Peyer's patch (tissue), 4 donors: ENCODE data around the gene SHC2. TPM values are rescaled to one million over a fixed set of nuclear protein-coding genes. Genes with fewer than 3 reads are reported as not detected.

Experiments
- DNase-seq, 3 donors: peaks; one replicate each; pipeline ENCODE4 v3.0.0-alpha.2; 2017 to 2019
- H3K27ac ChIP-seq, 4 donors: fragments of 200-600 bp; sonication (generic); one replicate each; pipeline ENCODE4 v1.5.1; 2016 to 2019
- H3K27me3 ChIP-seq, 2 donors: fragments of 200-600 bp; sonication (generic); one replicate each; pipeline ENCODE4 v1.5.1; 2019
- H3K36me3 ChIP-seq, 3 donors: fragments of 200-600 bp; sonication (generic); one replicate each; pipeline ENCODE4 v1.5.1; 2016 to 2019
- H3K4me1 ChIP-seq, 4 donors: fragments of 200-600 bp; sonication (generic); one replicate each; pipeline ENCODE4 v1.5.1; 2016 to 2019
- H3K4me3 ChIP-seq, 4 donors: fragments of 200-600 bp; sonication (generic); 1 replicate in 3 of 4; 2 replicates in 1 of 4; pipeline ENCODE4 v1.5.1; 2016 to 2019; ENCODE audit warnings: mild to moderate bottlenecking in 1 of 4
- H3K9me3 ChIP-seq, 4 donors: fragments of 200-600 bp; sonication (generic); one replicate each; pipeline ENCODE4 v1.5.1; 2016 to 2019; ENCODE audit warnings: mild to moderate bottlenecking in 1 of 4
- CTCF ChIP-seq, 6 experiments: fragments of 450-650 bp in 4 of 6; fragments of 200-600 bp in 2 of 6; sonication (generic) in 1 of 6; IDR thresholded peaks; one replicate each; pipeline ENCODE4 v1.5.1; 2017 to 2019; ENCODE audit warnings: antibody characterized with exemption in 6 of 6, mild to moderate bottlenecking in 3 of 6, moderate library complexity in 1 of 6
- POLR2A ChIP-seq, 2 donors: fragments of 450-650 bp; IDR thresholded peaks; one replicate each; pipeline ENCODE4 v1.5.1; 2017; ENCODE audit warnings: antibody characterized with exemption in 2 of 2, mild to moderate bottlenecking in 2 of 2, moderate library complexity in 2 of 2
- total RNA-seq, 4 donors: library from RNA; depleted of rRNA; stranded (reverse); fragments of >200 nt; gene quantifications; one replicate each; pipeline ENCODE4 v1.1.0, GENCODE V29; 2016

Gene SHC2
- total RNA-seq, 4 donors from 2014 or later: 9.5 to 33.0 (median 18.3) TPM

- H3K27me3 ChIP-seq: peaks cover 0 to 22% of the 10 kb centered on the region in 2 donors
- TF ChIP-seq POLR2A (IDR thresholded peaks at IDR 0.05) (no peak), CTCF (IDR thresholded peaks at IDR 0.05) (no peak)
- H3K27ac ChIP-seq: no peak overlapping the region
- peak overlapping the region in 3 of 4 donors; percentile 52 to 55 (median 54) for H3K4me3 ChIP-seq
- H3K36me3 ChIP-seq: no peaks in the 10 kb centered on the region
- peak in 1 of 3 donors; percentile 38 for DNase-seq
- peaks cover 0 to 31% (median 12%) of the 10 kb centered on the region in 4 donors for H3K4me1 ChIP-seq
- H3K9me3 ChIP-seq: no peaks in the 10 kb centered on the region
Measured at GRCh38 chr19:408441-408901, 52.4 kb downstream of the SHC2 start.

GRCh38 chr19:407511-408440 lies 53.1 kb downstream of the SHC2 start:
- H3K4me3 ChIP-seq: peak overlapping the region in 2 of 4 donors; percentile 52 to 55
- peaks cover 0 to 27% of the 10 kb centered on the region in 2 donors for H3K27me3 ChIP-seq
- H3K4me1 ChIP-seq: peaks cover 0 to 31% (median 12%) of the 10 kb centered on the region in 4 donors
- no peaks in the 10 kb centered on the region for H3K36me3 ChIP-seq
- no peak overlapping the region for H3K27ac ChIP-seq
- H3K9me3 ChIP-seq: no peaks in the 10 kb centered on the region
- peak in 1 of 3 donors; percentile 32 for DNase-seq
- TF ChIP-seq CTCF (IDR thresholded peaks at IDR 0.05): no peak

- H3K27me3 ChIP-seq: peaks cover 0 to 27% of the 10 kb centered on the region in 2 donors
- DNase-seq: peak in 1 of 3 donors; percentile 11
Measured at GRCh38 chr19:406971-407510, 53.8 kb downstream of the SHC2 start.

GRCh38 chr19:406135-406781 lies 54.6 kb downstream of the SHC2 start:
- peak in 1 of 3 donors; percentile 32 for DNase-seq
- TF ChIP-seq CTCF (IDR thresholded peaks at IDR 0.05) (no peak), POLR2A (IDR thresholded peaks at IDR 0.05) (no peak)
- Histone ChIP-seq H3K27ac (no peak overlapping the region), H3K36me3 (no peaks in the 10 kb centered on the region), H3K27me3 (peaks cover 0 to 27% of the 10 kb centered on the region in 2 donors), H3K4me1 (peaks cover 0 to 31% (median 12%) of the 10 kb centered on the region in 4 donors), H3K9me3 (no peaks in the 10 kb centered on the region), H3K4me3 (no peak overlapping the region)

More at GRCh38 chr19:406971-407510, 53.8 kb downstream of the SHC2 start:
- no peak overlapping the region for H3K27ac ChIP-seq
- no peak overlapping the region for H3K4me3 ChIP-seq
- no peaks in the 10 kb centered on the region for H3K9me3 ChIP-seq
- H3K4me1 ChIP-seq: peaks cover 0 to 31% (median 12%) of the 10 kb centered on the region in 4 donors
- no peaks in the 10 kb centered on the region for H3K36me3 ChIP-seq
- TF ChIP-seq POLR2A (IDR thresholded peaks at IDR 0.05): no peak
- TF ChIP-seq CTCF (IDR thresholded peaks at IDR 0.05): no peak

GRCh38 chr19:405121-405965 lies 55.5 kb downstream of the SHC2 start:
- DNase-seq: peak in 1 of 3 donors; percentile 53

More at GRCh38 chr19:405121-405965, 55.5 kb downstream of the SHC2 start:
- H3K4me1 ChIP-seq: peaks cover 0 to 31% (median 12%) of the 10 kb centered on the region in 4 donors
- TF ChIP-seq CTCF (IDR thresholded peaks at IDR 0.05) (no peak), POLR2A (IDR thresholded peaks at IDR 0.05) (no peak)
- H3K27me3 ChIP-seq: peaks cover 0 to 27% of the 10 kb centered on the region in 2 donors
- H3K9me3 ChIP-seq: no peaks in the 10 kb centered on the region
- H3K27ac ChIP-seq: no peak overlapping the region
- no peak overlapping the region for H3K4me3 ChIP-seq
- no peaks in the 10 kb centered on the region for H3K36me3 ChIP-seq
